H1 (cell line): ENCODE data around the gene ZFR. TPM values are rescaled to one million over a fixed set of nuclear protein-coding genes. Genes with fewer than 3 reads are reported as not detected.

Experiments
- FOSL1 ChIP-seq: IDR thresholded peaks from 2 replicates; pipeline ENCODE4 v1.6.1; 2011; ENCODE audit warnings: mild to moderate bottlenecking, low read depth, low read length, moderate library complexity; ENCODE audit not compliant: insufficient read depth
- SAP30 ChIP-seq: fragments of 300-600 bp; sonication (generic); IDR thresholded peaks from 2 replicates; pipeline ENCODE4 v1.7.1; 2012; ENCODE audit warnings: low read length, moderate library complexity, mild to moderate bottlenecking, inconsistent platforms; ENCODE audit not compliant: insufficient read depth, insufficient replicate concordance
- polyA plus RNA-seq, 7 experiments: library from polyadenylated mRNA; depleted of rRNA in 3 of 7; stranded (reverse) in 5 of 7; unstranded in 2 of 7; fragments of >200 nt in 5 of 7; fragments of 200-250 nt in 2 of 7; gene quantifications; 1 replicate in 5 of 7; 2 replicates in 1 of 7; 4 replicates in 1 of 7; pipeline versions ENCODE4 v1.2.1 to v1.2.3, GENCODE V29; 2011 to 2013; ENCODE audit warnings: missing spikeins in 2 of 7, mixed read lengths in 2 of 7
- total RNA-seq: library from RNA; stranded (reverse); fragmentation: NEBNext Ultra II Directional; extraction: Animal tissue kit (Norgen Biotek cat#: 25700); gene quantifications from 2 replicates; pipeline ENCODE4 v1.2.1, GENCODE V29; 2021

ZFR gene
- total and polyA plus RNA-seq, 2 of the 8 experiments (the other 6 are each of a cell fraction or from before 2014, with no cell fraction given) = 68.8 to 92.7 TPM

DNA sequence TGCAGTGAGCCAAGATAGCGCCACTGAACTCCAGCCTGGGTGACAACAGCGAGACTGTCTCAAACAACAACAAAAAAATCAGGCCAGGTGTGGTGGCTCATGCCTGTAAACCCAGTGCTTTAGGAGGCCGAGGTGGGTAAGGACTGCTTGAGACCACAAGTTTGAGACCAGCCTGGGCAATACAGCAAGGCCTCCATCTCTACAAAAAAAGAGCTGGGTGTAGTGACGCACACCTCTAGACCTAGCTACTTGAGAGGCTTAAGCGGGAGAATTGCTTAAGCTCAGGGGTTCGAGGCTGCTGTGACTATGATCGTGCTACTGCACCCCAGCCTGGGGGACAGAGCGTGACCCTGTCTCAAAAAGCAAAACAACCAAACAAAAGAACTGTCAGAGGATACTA, 91.9 kb downstream of the ZFR start (continued):
- TF ChIP-seq FOSL1 = no peak
- TF ChIP-seq SAP30 = no peak
